ENCODE results near the gene POU2AF3.

POU2AF3 gene

GRCh38 chr11:111348147-111348546 is 49.8 kb downstream of the POU2AF3 start:
- TF ChIP-seq, protein P1, sequence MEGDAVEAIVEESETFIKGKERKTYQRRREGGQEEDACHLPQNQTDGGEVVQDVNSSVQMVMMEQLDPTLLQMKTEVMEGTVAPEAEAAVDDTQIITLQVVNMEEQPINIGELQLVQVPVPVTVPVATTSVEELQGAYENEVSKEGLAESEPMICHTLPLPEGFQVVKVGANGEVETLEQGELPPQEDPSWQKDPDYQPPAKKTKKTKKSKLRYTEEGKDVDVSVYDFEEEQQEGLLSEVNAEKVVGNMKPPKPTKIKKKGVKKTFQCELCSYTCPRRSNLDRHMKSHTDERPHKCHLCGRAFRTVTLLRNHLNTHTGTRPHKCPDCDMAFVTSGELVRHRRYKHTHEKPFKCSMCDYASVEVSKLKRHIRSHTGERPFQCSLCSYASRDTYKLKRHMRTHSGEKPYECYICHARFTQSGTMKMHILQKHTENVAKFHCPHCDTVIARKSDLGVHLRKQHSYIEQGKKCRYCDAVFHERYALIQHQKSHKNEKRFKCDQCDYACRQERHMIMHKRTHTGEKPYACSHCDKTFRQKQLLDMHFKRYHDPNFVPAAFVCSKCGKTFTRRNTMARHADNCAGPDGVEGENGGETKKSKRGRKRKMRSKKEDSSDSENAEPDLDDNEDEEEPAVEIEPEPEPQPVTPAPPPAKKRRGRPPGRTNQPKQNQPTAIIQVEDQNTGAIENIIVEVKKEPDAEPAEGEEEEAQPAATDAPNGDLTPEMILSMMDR (IDR thresholded peaks at IDR 0.05; ENCODE audit: borderline replicate concordance, insufficient read depth, low read depth, low read length), result no peak

GRCh38 chr11:111349191-111349695 is 50.9 kb downstream of the POU2AF3 start:
- TF ChIP-seq, protein P1 (IDR thresholded peaks at IDR 0.05; ENCODE audit: borderline replicate concordance, insufficient read depth, low read depth, low read length), result no peak
- H3K4me3 ChIP-seq (ENCODE audit: low read depth, low read length), result no peak overlapping the region

More at GRCh38 chr11:111348147-111348546, 49.8 kb downstream of the POU2AF3 start:
- H3K4me3 ChIP-seq (ENCODE audit: low read depth, low read length), result no peak overlapping the region

- TF ChIP-seq, protein P1 (IDR thresholded peaks at IDR 0.05; ENCODE audit: borderline replicate concordance, insufficient read depth, low read depth, low read length), result no peak
- no peak overlapping the region for H3K4me3 ChIP-seq (ENCODE audit: low read depth, low read length)
Measured at GRCh38 chr11:111350811-111351210, 52.5 kb downstream of the POU2AF3 start.

GRCh38 chr11:111351374-111352055 is 53.2 kb downstream of the POU2AF3 start:
- H3K4me3 ChIP-seq (ENCODE audit: low read depth, low read length), result no peak overlapping the region
- TF ChIP-seq, protein P1 (IDR thresholded peaks at IDR 0.05; ENCODE audit: borderline replicate concordance, insufficient read depth, low read depth, low read length), result no peak

DNA sequence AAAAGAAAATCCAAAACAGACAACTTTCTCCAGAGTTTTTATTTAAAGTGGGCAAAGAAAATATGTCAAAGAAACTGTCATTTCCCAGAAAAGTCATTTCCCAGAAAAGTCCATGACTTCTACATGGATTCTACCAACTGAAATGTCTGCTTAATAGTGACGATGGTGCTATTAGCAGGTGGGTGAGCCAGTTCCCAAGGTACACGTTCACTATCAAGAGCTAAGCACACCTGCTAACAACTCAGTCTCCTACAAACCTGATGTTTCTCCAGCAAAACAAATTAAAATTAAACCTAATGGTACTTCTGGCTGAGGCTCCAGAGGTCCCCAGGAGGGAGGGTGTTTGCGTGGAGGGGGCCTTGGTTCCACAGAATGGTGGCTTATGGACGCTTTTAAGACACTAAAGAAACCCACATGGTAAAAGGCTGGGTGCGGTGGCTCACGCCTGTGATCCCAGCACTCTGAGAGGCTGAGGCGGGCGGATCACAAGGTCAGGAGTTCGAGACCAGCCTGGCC is 53.9 kb downstream of the POU2AF3 start:
- TF ChIP-seq, protein P1 (IDR thresholded peaks at IDR 0.05; ENCODE audit: borderline replicate concordance, insufficient read depth, low read depth, low read length), result no peak
- no peak overlapping the region for H3K4me3 ChIP-seq (ENCODE audit: low read depth, low read length)

- TF ChIP-seq, protein P1 (IDR thresholded peaks at IDR 0.05; ENCODE audit: borderline replicate concordance, insufficient read depth, low read depth, low read length), result no peak
- H3K4me3 ChIP-seq (ENCODE audit: low read depth, low read length), result no peak overlapping the region
Measured at GRCh38 chr11:111352935-111353710, 54.8 kb downstream of the POU2AF3 start.

All from GM12875 (cell line).